HCT116 (cell line): ENCODE measurements around the gene C4orf50. TPM values are rescaled to one million over a fixed set of nuclear protein-coding genes. Genes with fewer than 3 reads are reported as not detected.

Source experiments
- ATAC-seq: fragments of 200-7000 bp; cut with Tn5 transposase; 2 replicates; pipeline ENCODE4 v1.9.1; 2020; ENCODE audit warnings: mild to moderate bottlenecking, moderate library complexity
- BruUV-seq: library from RNA; stranded (reverse); fragments of 400-500 nt; replicated peaks from 2 replicates; lab custom pipeline; 2021; lab: Mats Ljungman, UMichigan
- CTCF ChIA-PET: fragments of 300-600 bp; sonication (Branson Sonifier 250); formaldehyde crosslinking; loops from one replicate; lab custom pipeline; 2021; ENCODE audit warnings: antibody characterized with exemption; lab: Charles Lee
- POLR2A ChIA-PET: fragments of 300-600, 350-600 bp; sonication (Branson Sonifier 250); formaldehyde crosslinking; loops from one replicate; lab custom pipeline; 2021; ENCODE audit warnings: antibody characterized with exemption; lab: Charles Lee
- RAD21 ChIA-PET, 2 experiments: fragments of 300-600 bp; sonication (Branson Sonifier 250); formaldehyde crosslinking; loops; one replicate each; lab custom pipeline; 2023; ENCODE audit warnings: low total read pairs in 2 of 2; ENCODE audit not compliant: uncharacterized antibody in 2 of 2, unreplicated experiment in 2 of 2, low non-redundant PET in 1 of 2; lab: Charles Lee
- DNase-seq: peaks from one replicate; pipeline ENCODE4 v3.0.0-alpha.2; 2010; ENCODE audit warnings: low read depth, low spot score
- H2AFZ ChIP-seq: fragments of 200-600 bp; shearing (Covaris generic), sonication (generic); 2 replicates; pipeline ENCODE4 v1.6.1; 2017; ENCODE audit warnings: low read depth, mixed run types, mixed read lengths, antibody characterized with exemption, low read length; ENCODE audit not compliant: poor library complexity, severe bottlenecking
- H3K27ac ChIP-seq: 2 replicates; pipeline ENCODE4 v1.5.1; 2012; ENCODE audit warnings: low read depth, low read length
- H3K27me3 ChIP-seq: fragments of 200-600 bp; sonication (generic); 2 replicates; pipeline ENCODE4 v1.6.1; 2016; ENCODE audit warnings: mixed run types, low read length, mixed read lengths; ENCODE audit not compliant: insufficient read depth
- H3K36me3 ChIP-seq, 2 experiments: fragments of 200-500 bp in 1 of 2; fragments of 200-600 bp in 1 of 2; sonication (Bioruptor generic) in 1 of 2; sonication (generic) in 1 of 2; 2 replicates each; pipeline versions ENCODE4 v1.5.1 to v1.6.1; 2014 to 2016; ENCODE audit warnings: low read length in 2 of 2, inconsistent platforms in 1 of 2, mixed read lengths in 1 of 2, mixed run types in 1 of 2; ENCODE audit not compliant: insufficient read depth in 2 of 2, control insufficient read depth in 1 of 2
- H3K4me1 ChIP-seq, 2 experiments: fragments of 200-600 bp in 1 of 2; sonication (generic) in 1 of 2; 2 replicates each; pipeline versions ENCODE4 v1.5.1 to v1.6.1; 2012 to 2017; ENCODE audit warnings: low read length in 2 of 2, inconsistent platforms in 1 of 2, mild to moderate bottlenecking in 1 of 2, mixed read lengths in 1 of 2, mixed run types in 1 of 2, moderate library complexity in 1 of 2; ENCODE audit not compliant: insufficient read depth in 2 of 2, control insufficient read depth in 1 of 2
- H3K4me2 ChIP-seq: fragments of 200-600 bp; sonication (generic); 2 replicates; pipeline ENCODE4 v1.6.1; 2017; ENCODE audit warnings: mixed run types, low read length, mixed read lengths
- H3K4me3 ChIP-seq, 2 experiments: fragments of 200-600 bp in 1 of 2; sonication (generic) in 1 of 2; replicated peaks in 1 of 2; 2 replicates each; pipeline ENCODE4 v1.5.1; 2011 to 2016; ENCODE audit warnings: low read length in 2 of 2, control low read depth in 1 of 2, low read depth in 1 of 2, mild to moderate bottlenecking in 1 of 2, mixed read lengths in 1 of 2, mixed run types in 1 of 2
- H3K79me2 ChIP-seq: fragments of 200-600 bp; sonication (generic); 2 replicates; pipeline ENCODE4 v1.6.1; 2017; ENCODE audit warnings: mild to moderate bottlenecking, mixed run types, low read length, moderate library complexity, mixed read lengths; ENCODE audit not compliant: insufficient read depth
- H3K9ac ChIP-seq: fragments of 200-600 bp; sonication (generic); 2 replicates; pipeline ENCODE4 v1.6.1; 2016; ENCODE audit warnings: low read length, mixed read lengths
- H3K9me2 ChIP-seq: fragments of 200-600 bp; sonication (generic), shearing (Covaris generic); 2 replicates; pipeline ENCODE4 v1.6.1; 2017; ENCODE audit warnings: mixed run types, mild to moderate bottlenecking, moderate library complexity; ENCODE audit not compliant: insufficient read depth
- H3K9me3 ChIP-seq, 2 experiments: fragments of 200-500 bp in 1 of 2; fragments of 200-600 bp in 1 of 2; sonication (Bioruptor generic) in 1 of 2; sonication (generic) in 1 of 2; 2 replicates each; pipeline ENCODE4 v1.6.1; 2014 to 2017; ENCODE audit warnings: low read length in 2 of 2, mixed read lengths in 2 of 2, inconsistent platforms in 1 of 2, low read depth in 1 of 2, mild to moderate bottlenecking in 1 of 2, mixed run types in 1 of 2, moderate library complexity in 1 of 2; ENCODE audit not compliant: control insufficient read depth in 1 of 2, insufficient read depth in 1 of 2
- H4K20me1 ChIP-seq: fragments of 200-600 bp; sonication (generic), shearing (Covaris generic); 2 replicates; pipeline ENCODE4 v1.6.1; 2017; ENCODE audit warnings: mixed run types, mild to moderate bottlenecking, moderate library complexity; ENCODE audit not compliant: insufficient read depth
- ATF3 ChIP-seq: IDR thresholded peaks from 2 replicates; pipeline ENCODE4 v1.6.1; 2012
- CBX3 ChIP-seq: IDR thresholded peaks from 2 replicates; pipeline ENCODE4 v1.6.1; 2012; ENCODE audit warnings: low read depth
- CEBPB ChIP-seq: IDR thresholded peaks from 2 replicates; pipeline ENCODE4 v1.6.1; 2012; ENCODE audit warnings: low read depth
- CTCF ChIP-seq, 3 experiments: fragments of 200-600 bp in 1 of 3; sonication (generic) in 1 of 3; IDR thresholded peaks in 2 of 3; conservative IDR thresholded peaks in 1 of 3; 2 replicates each; pipeline ENCODE4 v1.5.1; 2012 to 2017; ENCODE audit warnings: low read depth in 2 of 3, low read length in 2 of 3, antibody characterized with exemption in 1 of 3, borderline replicate concordance in 1 of 3, control low read depth in 1 of 3, mild to moderate bottlenecking in 1 of 3, mixed read lengths in 1 of 3, mixed run types in 1 of 3, moderate library complexity in 1 of 3; ENCODE audit not compliant: insufficient read depth in 1 of 3
- EGR1 ChIP-seq: IDR thresholded peaks from 2 replicates; pipeline ENCODE4 v1.6.1; 2012; ENCODE audit warnings: low read depth
- ELF1 ChIP-seq: IDR thresholded peaks from 2 replicates; pipeline ENCODE4 v1.6.1; 2012; ENCODE audit warnings: low read depth, borderline replicate concordance
- EZH2phosphoT487 ChIP-seq: fragments of 200-600 bp; IDR thresholded peaks from 2 replicates; pipeline ENCODE4 v1.6.1; 2018; ENCODE audit warnings: antibody characterized with exemption, borderline replicate concordance
- FOSL1 ChIP-seq: IDR thresholded peaks from 2 replicates; pipeline ENCODE4 v1.6.1; 2012; ENCODE audit warnings: low read depth
- JUND ChIP-seq: IDR thresholded peaks from 2 replicates; pipeline ENCODE4 v1.6.1; 2012
- MAX ChIP-seq: IDR thresholded peaks from 2 replicates; pipeline ENCODE4 v1.6.1; 2012
- POLR2AphosphoS5 ChIP-seq: IDR thresholded peaks from 2 replicates; pipeline ENCODE4 v1.6.1; 2011; ENCODE audit warnings: mild to moderate bottlenecking, low read depth, low read length, moderate library complexity
- REST ChIP-seq: IDR thresholded peaks from 2 replicates; pipeline ENCODE4 v1.6.1; 2012; ENCODE audit warnings: low read depth
- SRF ChIP-seq: IDR thresholded peaks from 2 replicates; pipeline ENCODE4 v1.6.1; 2012; ENCODE audit warnings: low read depth
- TCF7L2 ChIP-seq: IDR thresholded peaks from 2 replicates; pipeline ENCODE4 v1.7.0; 2011; ENCODE audit warnings: borderline replicate concordance, inconsistent platforms; ENCODE audit not compliant: insufficient read depth, insufficient read length; ENCODE audit errors: extremely low read depth
- YY1 ChIP-seq: IDR thresholded peaks from 2 replicates; pipeline ENCODE4 v1.6.1; 2011; ENCODE audit warnings: low read length, low read depth, moderate library complexity, mild to moderate bottlenecking; ENCODE audit not compliant: insufficient replicate concordance; ENCODE audit errors: extremely low read depth
- ZFX ChIP-seq: fragments of 450-650 bp; IDR thresholded peaks from 2 replicates; pipeline ENCODE4 v1.6.1; 2017
- intact Hi-C: fragments of 100-400 bp; cut with micrococcal nuclease; formaldehyde crosslinking; loops from 2 replicates; pipeline ENCODE4 v1.10.0; 2022
- total RNA-seq: library from RNA; stranded (reverse); gene quantifications from one replicate; pipeline ENCODE4 v1.2.1, GENCODE V29; 2021; ENCODE audit not compliant: unreplicated experiment
- TF ChIP-seq, protein P1 (sequence below): IDR thresholded peaks from 2 replicates; pipeline ENCODE4 v1.6.1; 2011; ENCODE audit warnings: mild to moderate bottlenecking, low read length, moderate library complexity; ENCODE audit not compliant: insufficient replicate concordance; ENCODE audit errors: extremely low read depth

C4orf50 gene
- total RNA-seq, 1 experiment from 2014 or later: not detected

- ChIA-PET RAD21 (no interaction called here), CTCF (no interaction called here), POLR2A (no interaction called here)
- no TSS peak for BruUV-seq
- intact Hi-C loops: no loop called here
- H3K9ac ChIP-seq: no peak overlapping the region
- H3K4me2 ChIP-seq: no peak overlapping the region
- H4K20me1 ChIP-seq: no peaks in the 10 kb centered on the region
- no peak overlapping the region for H3K27ac ChIP-seq
- no peaks in the 10 kb centered on the region for H3K9me2 ChIP-seq
- H3K79me2 ChIP-seq: no peaks in the 10 kb centered on the region
- ATAC-seq: no peak
- no peak overlapping the region for H3K4me3 ChIP-seq
- no peaks in the 10 kb centered on the region; a peak in 1 of 4 replicates for H3K9me3 ChIP-seq
- H3K27me3 ChIP-seq: peaks cover 16% of the 10 kb centered on the region
- H3K4me1 ChIP-seq: peaks cover 2 to 7% of the 10 kb centered on the region in 2 experiments; a peak in 3 of 4 replicates
- H3K36me3 ChIP-seq: no peaks in the 10 kb centered on the region
- no peak for DNase-seq
- TF ChIP-seq EZH2phosphoT487: no peak
- TF ChIP-seq EGR1: no peak
- TF ChIP-seq CTCF (IDR thresholded peaks at IDR 0.05 in 2 of 3, conservative IDR thresholded peaks at IDR 0.05 in 1 of 3; ENCODE audit: borderline replicate concordance in 1 of 3, insufficient read depth in 1 of 3, low read depth in 2 of 3, low read length in 2 of 3): no peak
- no peak for TF ChIP-seq ATF3
- no peak for TF ChIP-seq CBX3
- TF ChIP-seq ZFX: no peak
- TF ChIP-seq TCF7L2: no peak
- TF ChIP-seq FOSL1: no peak
- TF ChIP-seq CEBPB: no peak
- TF ChIP-seq YY1: no peak
- no peak for TF ChIP-seq SRF
- no peak for TF ChIP-seq POLR2AphosphoS5
- TF ChIP-seq ELF1: no peak
- no peak for TF ChIP-seq MAX
- no peak for TF ChIP-seq REST
- TF ChIP-seq, protein P1, sequence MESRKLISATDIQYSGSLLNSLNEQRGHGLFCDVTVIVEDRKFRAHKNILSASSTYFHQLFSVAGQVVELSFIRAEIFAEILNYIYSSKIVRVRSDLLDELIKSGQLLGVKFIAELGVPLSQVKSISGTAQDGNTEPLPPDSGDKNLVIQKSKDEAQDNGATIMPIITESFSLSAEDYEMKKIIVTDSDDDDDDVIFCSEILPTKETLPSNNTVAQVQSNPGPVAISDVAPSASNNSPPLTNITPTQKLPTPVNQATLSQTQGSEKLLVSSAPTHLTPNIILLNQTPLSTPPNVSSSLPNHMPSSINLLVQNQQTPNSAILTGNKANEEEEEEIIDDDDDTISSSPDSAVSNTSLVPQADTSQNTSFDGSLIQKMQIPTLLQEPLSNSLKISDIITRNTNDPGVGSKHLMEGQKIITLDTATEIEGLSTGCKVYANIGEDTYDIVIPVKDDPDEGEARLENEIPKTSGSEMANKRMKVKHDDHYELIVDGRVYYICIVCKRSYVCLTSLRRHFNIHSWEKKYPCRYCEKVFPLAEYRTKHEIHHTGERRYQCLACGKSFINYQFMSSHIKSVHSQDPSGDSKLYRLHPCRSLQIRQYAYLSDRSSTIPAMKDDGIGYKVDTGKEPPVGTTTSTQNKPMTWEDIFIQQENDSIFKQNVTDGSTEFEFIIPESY: no peak
- no peak for TF ChIP-seq JUND
- H2AFZ ChIP-seq: no peak overlapping the region
These were observed 75.3 kb downstream of the C4orf50 start for GRCh38 chr4:5942947-5943346.
